Limb (tissue), 2 donors: Measurements from ENCODE around the gene WWTR1.
A peak's percentile ranks its signal among the peaks of the same experiment; 100 is the strongest.

Experiments
- DNase-seq, 2 donors: peaks; one replicate each; pipeline ENCODE4 v3.0.0-alpha.2; 2016; ENCODE audit errors: extremely low spot score in 2 of 2

Gene WWTR1

DNA sequence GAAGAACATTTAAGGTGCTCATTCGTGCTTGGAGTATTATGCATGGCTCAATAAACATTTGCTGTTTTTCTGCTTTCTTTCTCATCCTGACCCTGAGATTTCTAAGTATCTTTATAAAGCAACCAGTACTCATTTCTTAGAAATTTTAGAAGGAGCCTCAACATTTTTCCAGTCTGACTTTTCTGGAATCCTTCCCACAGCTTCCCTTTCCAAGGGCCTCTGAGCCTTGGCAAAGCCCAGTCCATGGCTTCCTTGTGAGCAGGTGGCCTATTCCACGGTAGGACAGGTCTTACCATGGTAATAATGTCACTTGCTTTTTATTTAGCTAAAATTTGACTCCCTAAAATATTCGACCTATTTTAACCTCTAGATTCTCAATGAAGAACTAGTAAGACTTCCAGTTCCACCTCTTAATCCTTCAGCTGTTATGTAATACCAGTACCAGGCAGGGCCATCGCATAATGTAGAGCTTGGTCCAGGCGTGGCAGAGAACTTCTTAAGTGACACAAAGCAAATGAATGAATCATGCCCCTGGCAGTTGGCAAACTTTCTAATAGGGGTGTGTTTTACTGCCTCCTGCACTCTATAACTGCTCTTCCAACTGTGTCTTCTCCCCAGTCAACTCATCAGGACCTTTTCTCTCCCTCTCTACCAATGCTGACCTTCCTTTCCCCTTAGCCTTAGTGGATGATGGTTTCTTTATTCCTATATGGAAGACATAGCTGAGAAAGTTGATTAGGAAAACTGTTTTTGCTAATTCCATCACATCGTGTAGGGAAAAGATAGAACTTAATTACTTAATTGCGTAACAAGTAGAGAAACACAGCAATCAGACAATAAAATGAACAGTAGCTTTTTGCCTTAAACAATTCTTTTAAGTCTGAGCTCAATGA, 184.2 kb downstream of the WWTR1 start:
- DNase-seq: peak; percentile 71 to 76

DNA sequence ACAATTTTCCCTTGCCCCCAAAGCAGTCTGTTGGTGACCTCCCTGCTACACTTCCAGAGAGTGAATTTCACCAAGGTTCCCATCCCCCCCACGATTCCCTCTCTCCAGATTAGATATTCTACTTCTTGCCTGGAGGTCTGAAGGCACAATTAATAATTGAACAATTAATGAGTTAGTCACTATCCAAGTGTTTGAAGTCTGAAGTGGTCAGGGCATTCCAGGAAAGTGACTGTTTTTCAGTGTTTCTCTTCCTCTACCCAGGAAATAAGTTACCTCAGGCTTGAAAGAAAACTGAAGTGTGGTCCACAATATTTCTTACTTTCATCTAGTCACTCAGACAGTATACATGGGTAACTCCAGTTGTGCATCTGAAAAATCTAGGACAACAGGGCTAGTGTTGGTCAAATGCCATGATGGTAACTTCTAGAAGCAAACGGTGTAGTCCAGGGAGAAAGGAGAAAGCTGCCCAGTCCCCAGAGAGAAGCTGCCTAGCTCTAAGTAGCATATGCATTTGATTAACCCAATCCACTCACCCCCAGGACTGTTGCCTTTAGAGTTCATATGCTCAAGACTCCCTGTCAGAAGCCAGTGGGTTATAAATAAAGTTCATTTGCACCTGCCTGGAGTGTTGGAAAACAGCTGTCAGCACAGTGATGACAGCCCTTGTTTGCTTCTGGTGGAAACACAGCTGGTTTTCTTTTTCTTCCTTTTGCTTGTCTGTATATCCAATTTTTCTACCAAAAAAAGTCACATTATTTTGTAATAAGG, 185.6 kb downstream of the WWTR1 start:
- DNase-seq: peak in 1 of 2 donors; percentile 73

DNA sequence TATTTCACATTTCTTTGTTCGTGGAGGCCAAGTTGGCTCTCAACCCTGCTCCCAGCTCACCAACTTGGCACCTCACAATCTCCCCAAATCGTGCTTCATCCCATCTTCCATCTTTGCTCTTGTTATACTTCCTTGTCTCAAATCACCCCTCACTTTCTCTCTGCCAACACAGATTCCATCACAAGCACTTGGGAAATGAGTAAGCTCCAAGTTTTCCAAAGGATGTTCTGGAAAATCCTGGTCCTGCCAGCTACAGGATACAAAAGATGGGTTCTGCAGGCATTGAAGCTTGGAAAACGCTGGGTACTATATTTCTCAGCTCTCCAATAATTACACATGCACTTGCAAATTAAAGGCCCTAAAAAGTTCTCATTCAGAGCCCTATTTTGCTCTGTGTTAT, 187.4 kb downstream of the WWTR1 start:
- no peak for DNase-seq

DNA sequence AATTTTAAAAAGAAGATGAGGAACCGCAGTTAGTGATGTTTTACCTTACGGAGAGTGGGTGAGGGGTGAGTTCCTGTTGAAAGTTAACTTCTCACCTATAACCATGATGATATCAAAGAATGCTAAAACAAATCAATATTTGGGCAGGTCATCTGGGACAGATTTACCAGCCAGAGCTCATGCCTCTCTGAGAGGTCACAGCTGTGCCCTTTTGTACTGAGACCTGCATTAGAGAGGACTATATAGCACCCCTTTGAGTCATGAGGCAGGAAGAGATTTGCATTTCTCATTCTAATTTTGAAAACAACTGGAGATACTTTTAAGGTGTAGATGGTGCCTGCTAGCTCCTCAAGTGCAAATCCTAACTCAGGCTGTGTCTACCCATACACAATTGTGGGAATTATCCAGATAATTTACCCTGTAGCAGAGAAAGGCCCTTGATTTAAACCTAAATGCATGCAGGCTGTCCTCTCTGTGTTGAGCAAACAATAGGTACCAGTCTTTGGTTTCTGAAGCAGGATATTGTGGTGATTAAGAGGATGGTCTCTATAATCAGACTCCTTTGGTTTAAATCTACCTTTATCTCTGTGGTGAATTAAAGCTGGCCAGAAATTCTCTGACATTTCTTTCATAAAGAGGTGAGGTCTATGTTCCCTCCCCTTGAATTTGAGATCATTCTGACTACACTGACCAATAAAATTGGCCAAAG, 189.2 kb downstream of the WWTR1 start:
- no peak for DNase-seq
